Activated CD8-positive, alpha-beta memory T cell treated with anti-CD3 and anti-CD28 coated beads, Interleukin-2, amount 50 U/mL, for 24 hours (primary cell): Measurements from ENCODE around the gene TMEM238.

Source experiments
- DNase-seq: peaks from one replicate; pipeline ENCODE4 v3.0.0-alpha.2; 2020; ENCODE audit errors: extremely low read depth

The TMEM238 gene

DNA sequence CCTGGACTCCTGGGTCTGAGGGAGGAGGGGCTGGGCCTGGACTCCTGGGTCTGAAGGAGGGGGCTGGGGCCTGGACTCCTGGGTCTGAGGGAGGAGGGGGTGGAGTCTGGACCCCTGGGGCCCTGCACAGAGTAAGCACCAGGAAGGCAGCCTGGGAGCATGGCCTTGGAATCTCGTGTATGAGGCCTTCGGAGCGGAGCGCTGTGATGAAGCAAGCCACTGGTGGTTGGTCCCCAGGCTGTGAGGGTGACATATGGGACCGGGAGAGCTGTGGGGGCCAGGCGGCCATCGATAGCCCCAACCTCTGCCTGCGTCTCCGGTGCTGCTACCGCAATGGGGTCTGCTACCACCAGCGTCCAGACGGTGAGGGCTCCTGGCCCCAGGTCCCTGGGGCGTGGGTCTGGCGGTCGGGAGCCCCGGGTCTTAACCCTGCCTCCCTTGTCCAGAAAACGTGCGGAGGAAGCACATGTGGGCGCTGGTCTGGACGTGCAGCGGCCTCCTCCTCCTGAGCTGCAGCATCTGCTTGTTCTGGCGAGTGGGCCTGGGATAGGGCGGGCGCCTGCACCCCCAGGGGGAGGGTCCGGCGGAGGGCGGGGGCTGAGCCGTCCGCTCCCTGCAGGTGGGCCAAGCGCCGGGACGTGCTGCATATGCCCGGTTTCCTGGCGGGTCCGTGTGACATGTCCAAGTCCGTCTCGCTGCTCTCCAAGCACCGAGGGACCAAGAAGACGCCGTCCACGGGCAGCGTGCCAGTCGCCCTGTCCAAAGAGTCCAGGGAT is 6.5 kb downstream of the TMEM238 start:
- no peak for DNase-seq

DNA sequence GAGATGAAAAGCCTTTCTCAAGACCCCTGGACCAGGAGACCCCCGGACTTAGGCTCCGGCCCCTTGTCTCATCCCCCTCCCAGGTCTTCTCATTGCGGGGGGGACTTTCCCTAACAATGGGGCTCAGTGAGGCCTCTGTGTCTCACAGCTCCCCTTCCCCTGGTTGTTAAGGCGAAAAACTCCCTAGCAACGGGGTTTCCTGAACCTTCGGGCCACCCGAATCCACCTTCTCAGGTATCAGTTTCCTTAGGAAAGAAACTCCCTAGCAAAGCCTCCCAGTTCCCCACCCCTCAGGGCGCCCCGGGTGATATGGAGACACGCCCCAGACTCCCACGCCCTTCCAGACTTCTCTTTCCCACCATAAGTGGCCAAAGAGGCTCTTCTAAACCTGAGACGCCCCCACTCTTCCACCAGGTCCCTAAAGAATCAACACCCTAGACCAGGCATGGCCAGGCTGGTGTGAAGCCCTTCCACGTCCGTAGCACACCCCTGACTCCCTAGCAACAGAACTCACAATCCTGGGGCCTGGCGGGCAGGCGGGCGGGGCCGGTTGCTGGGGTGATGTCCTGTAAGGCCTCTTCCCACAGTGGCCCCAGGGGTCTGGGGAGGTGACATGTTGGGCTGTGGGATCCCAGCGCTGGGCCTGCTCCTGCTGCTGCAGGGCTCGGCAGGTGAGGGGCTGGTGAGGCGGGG is 7.7 kb downstream of the TMEM238 start, which contains the start of gene TMEM190:
Gene TMEM190 (plus strand): TSS at position 586 of the 693 bp plus-strand sequence. CDS start 28 bp downstream, at position 614.
- no peak for DNase-seq

DNA sequence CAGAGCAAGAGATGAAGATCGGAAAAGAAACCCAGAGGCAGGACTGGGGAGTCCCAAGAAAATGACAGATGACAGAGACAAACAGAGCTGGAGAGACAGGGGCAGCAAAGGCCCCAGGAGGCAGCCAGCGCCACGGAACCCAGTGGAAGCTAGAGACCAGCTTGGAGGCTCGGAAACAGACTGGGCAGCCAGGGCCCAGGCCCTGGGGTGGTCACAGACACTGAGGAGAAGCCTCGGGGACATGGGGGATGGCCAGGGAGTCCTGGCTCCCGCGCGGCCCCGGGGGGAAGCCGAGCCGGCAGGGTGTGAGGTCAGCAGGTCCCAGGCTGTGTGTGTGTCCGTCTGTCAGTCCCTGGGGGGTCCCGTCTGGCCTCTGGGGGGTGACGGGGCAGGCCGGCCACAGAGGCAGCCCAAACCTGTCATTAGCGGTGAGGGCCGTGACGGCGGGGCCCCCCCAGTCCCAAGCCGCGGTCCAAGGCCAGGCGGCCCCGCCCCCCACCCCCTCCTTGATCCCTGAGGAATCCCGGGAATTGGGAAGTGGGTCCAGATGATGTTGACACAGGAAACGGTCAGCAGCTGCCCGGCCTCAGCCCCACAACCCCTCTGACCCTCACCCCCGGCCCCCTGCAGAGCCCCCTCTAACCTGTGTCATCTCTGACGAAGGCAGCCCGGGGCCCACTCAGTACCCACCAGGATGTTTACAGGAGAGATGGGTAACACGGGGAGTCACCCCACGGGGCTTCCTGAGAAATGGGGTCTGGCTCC is 9.9 kb downstream of the TMEM238 start:
- no peak for DNase-seq

DNA sequence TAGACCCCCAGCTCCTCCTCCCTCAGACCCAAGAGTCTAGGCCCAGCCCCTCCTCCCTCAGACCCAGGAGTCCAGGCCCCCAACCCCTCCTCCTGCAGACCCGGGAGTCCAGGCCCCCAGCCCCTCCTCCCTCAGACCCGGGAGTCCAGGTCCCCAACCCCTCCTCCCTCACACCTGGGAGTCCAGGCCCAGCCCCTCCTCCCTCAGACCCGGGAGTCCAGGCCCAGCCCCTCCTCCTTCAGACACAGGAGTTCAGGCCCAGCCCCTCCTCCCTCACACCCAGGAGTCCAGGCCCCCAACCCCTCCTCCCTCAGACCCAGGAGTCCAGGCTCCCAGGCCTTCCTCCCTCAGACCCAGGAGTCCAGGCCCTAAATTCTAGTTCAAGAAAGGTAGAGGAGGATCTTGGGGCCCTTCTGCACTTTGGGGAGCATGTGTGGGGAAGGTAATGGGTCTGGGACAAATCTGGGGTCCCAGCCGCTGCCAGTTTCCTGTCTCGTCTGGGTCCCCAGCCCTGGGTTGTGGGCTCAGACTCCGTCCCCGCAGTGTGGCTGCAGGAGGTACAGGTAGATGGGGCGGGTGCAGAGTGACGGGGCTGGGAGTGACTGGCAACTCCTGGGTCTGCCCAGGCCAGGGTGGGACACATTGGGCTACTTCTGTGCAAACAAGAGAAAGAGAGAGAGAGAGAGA is 10.6 kb downstream of the TMEM238 start:
- DNase-seq = no peak

DNA sequence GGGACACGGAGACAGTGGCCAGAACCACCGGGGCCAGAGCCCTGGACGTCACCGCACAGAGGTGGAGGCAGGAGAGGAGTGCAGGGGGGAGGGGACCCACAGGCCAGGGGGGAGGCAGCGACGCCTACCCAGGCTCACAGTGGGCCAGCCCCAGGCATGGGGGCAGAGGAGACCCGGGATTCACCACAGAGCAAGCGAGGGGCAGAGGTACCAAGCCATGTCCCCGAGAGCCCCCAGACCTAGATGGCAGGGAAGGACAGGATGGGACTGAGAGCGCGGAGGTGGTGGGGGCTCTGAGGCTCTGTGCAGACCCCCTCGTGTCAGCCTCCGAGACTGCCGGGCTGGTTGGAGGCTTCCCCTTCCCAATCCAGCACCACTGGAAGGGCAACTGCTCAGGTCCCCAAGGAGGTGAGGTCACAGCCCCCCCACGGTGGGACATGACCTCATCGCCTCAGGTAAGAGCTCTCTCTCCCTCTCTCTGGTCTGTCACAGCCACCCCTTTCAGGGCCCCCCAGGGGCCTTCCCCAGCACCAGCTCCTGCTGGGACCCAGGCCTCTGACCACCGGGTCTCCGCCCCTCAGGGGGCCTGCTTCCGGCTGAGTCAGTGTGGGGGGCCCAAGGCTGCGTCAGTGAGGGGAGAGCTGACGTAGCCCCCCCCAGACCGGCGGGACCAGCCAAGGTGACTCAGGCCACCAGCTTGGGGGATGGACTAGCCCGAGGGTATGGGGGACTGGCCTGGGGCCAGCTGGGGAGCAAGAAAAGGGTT is 11.6 kb downstream of the TMEM238 start:
- DNase-seq = no peak

DNA sequence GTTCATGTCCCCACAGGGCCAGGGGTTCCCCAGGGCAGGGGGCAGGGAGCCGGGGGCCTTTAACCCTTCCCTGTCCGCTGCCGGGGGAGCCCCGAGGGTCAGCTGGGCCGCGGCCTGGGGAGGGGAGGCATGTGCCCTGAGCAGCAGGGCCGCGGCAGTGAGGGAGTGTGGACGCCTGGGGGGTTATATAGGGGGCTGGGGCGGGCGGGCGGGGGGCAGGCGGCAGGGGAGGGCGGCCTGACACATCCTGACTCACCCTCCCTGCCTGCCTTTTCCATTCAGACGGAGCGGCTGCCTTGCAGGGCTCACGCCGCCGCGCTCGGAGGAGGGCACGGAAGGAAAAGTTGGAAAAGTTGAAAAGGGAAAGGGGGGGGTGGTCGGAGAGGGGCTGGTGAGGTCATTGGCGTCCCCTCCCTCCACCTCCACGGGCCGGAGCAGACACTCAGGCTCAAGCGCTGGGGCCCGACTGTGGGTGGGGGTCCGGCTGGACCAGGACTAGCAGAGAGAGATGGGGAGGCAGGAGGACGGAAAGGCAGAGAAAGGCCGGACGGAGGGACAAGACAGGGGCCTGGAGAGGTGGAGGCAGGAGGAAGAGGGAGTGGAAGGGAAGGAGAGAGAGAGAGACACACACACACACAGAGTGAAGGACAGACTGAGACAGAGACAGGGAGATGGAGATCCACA is 13.6 kb downstream of the TMEM238 start, which contains the start of gene IL11:
Gene IL11 (minus strand): TSS at position 159 of the 684 bp plus-strand sequence. CDS start 153 bp downstream, at position 6.
- no peak for DNase-seq

DNA sequence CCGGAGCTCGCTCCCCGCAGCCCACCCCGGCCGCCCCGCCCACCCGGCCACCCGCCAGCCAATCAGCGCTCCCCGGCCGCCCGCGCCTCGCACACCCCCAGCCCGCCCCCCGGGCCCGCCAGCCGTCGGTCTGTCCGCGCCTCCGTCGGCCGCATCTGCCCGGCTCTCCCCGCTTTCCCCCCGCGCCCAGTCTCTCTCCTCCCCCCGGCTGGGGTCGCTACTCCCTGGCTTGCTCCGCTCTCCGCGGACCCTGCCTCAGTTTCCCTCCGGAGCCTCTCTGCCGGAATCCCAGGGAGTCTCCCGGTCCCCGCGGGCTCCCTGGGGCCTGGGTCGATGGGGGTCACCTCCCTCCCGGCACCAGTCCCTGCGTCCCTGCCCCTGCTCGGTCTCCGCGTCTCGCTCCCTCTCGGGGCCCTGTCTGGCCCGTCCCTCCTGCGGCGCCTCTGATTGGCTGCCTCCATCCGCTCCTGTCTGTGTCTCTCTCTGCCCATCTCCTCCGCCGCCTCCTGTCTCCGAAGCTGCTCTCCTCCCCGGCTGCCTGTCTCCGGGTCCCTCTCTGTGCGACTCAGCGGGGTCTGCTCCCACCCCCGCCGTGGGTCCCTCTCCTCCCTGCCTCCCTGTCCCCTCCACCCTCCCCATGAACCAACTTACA is 14.3 kb downstream of the TMEM238 start:
- no peak for DNase-seq

DNA sequence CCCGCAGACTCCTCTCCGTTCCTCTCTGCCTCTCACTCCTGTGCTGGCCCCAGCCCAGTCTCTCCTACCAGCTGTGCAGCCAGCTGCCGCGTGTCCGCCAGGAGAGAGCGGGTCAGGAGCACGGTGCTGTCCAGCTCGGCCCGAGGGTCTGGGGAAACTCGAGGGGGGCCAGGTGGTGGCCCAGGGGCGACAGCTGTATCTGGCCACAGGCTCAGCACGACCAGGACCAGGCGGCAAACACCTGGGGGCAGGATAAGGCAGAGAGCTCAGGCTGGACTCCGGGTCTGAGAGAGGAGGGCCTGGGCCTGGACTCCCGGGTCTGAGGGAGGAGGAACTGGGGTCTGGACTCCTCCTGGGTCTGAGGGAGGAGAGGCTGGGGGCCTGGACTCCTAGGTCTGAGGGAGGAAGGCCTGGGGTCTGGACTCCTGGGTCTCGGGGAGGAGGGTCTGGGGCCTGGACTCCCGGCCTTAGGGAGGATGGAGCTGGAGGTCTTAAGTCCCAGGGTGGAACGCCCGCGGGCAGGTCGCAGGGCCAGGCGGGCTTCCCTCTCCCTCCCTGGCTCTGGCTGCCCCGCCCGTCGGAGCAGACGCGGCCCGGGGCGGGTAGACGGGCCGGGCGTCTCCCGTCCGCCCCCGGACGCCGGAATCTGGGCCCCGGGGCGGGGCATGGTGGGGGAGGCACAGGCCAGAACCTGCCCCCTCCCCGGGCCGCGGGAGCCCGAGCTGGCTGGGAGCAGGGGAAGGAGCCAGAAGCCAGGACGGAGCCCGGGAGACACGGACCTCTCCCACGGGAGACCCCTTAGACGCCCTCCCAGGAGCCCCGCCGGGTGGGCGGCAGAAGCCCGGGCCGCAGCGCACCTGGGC is 15.2 kb downstream of the TMEM238 start:
- DNase-seq = no peak

DNA sequence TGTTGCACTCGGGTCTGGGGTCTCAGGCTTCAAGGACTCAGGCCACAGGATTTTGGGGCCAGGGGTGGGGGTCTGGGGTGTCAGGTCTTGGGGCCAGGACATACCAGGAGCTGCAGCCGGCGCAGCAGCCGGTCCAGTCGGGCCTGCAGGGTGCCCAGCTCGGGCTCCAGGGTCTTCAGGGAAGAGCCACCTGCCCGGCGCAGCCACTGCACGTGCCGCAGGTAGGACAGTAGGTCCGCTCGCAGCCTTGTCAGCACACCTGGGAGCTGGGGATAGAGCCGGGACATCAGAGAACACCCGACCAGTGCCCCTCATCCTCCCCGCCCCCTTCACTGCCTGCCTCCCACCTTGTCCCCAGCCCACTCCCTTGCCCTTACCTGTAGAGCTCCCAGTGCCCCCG is 16.0 kb downstream of the TMEM238 start:
- no peak for DNase-seq

DNA sequence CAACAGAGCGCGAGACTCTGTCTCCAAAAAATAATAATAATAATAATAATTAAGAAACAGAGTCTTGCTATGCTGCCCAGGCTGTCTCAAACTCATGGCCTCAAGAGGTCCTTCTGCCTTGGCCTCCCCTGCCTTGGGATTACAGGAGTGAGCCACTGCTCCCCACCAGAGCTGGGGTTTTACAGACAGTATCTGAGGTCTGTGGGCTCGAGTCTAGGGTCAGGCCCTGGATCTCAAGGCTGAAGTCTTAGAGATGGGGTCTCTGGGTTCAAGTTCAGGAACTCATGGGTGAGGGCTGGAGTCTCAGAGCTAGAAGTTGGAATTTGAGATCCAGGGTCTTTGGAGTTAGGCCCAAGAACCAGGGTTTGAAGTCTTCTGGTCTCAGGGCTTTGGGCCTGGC is 17.3 kb downstream of the TMEM238 start:
- no peak for DNase-seq

DNA sequence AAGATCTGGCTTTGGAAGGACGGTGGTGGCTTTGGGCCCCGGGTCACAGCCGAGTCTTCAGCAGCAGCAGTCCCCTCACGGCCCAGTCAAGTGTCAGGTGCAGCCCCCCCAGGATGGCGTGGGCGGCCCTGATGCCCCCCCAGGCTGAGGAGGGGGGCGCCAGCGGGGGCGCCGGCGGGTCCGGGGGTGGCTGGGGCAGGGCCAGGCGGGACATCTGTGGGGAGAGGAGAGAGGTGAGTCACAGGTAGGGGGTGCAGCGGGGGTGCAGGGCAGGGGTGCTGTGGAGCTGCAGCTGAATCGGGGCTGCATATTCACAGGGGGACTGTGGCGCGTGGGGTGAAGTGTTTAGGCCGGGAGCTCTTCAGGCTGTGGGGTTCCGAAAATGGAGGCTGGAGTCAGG is 18.1 kb downstream of the TMEM238 start:
- no peak for DNase-seq

DNA sequence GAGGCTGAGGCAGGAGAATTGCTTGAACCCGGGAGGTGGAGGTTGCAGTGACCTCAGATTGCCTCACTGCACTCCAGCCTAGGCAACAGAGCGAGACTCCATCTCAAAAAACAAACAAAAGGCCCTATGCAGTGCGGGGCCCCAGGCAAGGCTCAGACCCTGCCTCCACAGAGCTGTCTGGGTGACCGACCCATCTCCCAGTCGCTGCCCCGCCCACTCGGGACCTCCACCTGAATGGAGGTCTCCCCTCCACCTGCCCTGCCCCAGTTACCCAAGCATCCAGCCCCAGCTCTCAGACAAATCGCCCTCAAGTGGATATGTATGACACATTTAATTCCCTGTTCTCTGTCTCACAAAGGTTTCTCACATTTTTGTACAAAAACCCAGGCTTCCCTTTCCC is 18.8 kb downstream of the TMEM238 start:
- DNase-seq = no peak

DNA sequence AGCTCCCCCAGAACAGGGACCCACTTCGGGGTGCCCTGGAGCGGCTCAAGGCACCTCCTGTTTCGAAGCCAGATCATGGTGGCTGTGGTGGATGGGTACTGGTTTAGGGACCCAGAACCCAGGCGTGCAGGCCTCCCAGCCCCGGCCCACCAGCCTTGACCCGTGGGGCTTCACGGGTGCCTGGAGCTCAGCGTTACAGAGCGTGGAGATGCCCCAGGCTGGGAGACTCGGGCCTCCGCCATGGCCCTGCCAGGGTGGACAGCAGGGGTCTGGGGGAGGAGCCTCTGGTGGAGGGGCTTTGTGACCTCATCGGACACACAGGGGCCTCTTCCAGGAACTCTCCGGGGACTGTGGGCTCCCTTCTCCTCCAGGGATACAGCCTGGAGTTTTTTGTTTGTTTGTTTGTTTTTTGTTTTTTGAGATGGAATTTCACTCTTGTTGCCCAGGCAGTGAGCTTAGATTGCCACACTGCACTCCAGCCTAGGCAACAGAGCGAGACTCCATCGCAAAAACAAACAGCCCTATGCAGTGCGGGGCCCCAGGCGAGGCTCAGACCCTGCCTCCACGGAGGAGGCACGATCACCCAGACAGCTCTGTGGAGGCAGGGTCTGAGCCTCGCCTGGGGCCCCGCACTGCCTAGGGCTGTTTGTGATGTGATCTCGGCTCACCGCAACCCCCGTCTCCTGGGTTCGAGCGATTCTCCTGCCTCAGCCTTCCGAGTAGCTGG is 20.9 kb downstream of the TMEM238 start, which contains the start of gene GARIN5B:
Gene GARIN5B (minus strand): TSS at position 271 of the 727 bp plus-strand sequence. CDS start 194 bp downstream, at position 77.
- no peak for DNase-seq

DNA sequence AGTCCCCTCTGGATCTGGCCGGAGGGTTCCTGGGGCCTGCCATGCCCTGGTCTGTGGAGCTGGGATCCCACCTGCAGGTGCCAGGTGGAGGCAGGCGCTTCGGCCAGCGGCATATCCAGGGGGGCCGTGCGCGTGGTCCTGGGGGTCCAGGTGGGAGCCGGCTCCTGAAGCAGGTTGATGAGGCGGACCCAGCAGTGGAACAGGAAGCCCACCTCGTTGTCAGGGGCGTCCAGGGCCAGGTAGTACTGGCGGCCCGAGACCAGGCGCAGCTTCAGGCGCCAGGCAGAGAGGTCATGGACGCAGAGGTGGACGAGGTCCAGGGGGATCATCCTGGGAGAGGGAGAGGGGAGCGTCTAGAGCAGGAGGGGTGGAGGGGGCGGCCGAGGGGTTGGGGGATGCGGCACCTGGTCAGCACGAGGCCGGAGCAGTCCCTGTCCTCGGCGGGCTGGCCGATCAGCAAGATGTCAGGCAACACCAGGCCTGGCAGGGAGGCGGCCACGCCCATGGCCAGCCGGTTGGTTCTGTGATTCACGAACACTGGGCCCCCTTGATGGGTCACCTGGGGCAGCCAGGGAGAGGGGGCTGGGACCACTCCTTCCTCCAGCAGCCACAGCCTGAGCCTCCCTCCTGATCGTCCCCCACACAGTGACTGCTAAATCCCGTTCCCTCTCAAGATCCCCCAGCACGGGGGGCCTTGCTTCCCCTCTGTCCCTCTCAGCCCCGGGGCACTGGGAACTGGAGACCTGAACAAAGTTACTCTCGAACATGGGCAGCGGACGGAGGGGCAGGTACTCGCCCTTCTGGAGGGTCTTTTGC is 21.7 kb downstream of the TMEM238 start:
- no peak for DNase-seq

DNA sequence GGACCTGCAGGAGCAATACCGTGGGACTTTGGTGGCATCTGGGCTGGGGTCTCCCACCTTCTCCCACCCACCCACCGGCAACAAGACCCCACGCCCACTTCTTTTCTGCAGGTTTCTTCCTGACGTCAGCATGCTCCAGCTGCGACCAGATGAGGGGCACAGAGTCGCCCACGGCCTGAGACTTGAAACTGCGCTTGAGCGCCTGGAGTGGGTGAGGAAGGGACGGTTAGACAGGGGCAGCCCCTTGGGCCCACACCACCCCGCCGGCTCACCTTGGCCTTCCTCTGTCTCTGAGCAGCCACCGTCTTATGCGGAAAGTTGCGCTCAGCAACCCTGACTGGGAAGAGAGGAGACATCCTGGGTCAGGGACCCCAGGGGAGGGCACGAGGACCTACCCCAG is 23.2 kb downstream of the TMEM238 start:
- DNase-seq = no peak

DNA sequence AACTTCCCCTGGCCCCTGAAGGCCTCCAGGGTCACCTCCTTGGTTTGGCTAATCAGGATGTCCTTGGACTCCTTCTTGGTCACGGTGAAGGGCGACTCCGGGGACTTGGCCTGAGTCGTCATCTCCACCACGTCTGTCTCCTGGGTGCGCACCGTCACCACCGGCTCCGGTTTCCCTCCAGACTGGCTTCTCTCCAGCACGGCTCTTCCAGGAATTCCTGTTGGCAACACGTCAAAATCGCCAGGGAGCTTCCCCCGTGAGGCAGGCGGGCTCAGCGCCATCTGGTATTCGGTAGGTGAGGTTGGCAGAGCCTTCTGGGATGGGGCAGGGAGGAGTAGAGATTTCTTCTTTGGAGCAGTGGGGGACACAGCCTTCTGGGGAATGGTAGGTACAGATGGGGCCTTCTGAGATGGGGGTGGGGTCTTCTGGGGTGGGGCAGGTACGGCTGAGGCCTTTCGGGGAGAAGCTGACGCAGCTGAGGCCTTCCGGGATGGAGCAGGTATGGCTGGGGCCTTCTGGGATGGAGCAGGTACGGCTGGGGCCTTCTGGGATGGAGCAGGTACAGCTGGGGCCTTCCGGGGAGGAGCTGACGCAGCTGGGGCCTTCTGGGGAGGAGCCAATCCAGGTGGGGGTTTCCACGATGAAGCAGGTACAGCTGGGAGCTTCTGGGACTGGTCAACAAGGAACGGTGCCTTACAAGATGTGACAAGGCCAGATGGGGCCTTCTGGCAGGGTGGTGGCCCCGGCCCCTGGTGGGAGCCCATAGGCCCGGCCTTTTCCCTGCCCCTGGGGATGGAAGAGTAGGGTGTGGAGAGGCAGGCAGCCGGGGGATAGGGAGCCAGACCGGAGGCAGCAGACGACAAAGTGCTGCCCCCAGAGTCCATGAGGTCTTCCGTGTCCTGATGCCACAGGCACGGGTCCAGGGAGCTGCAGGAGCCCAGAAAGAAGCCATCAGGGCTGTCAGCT is 24.9 kb downstream of the TMEM238 start:
- DNase-seq = no peak
